DND-41 (cell line): ENCODE measurements around the gene ESRRA.

ENCODE experiments used
- EZH2 ChIP-seq: IDR thresholded peaks from 3 replicates; pipeline ENCODE4 v1.6.1; 2012; ENCODE audit warnings: borderline replicate concordance, low read depth, mild to moderate bottlenecking, moderate library complexity, low read length, inconsistent platforms; ENCODE audit not compliant: severe bottlenecking
- TF ChIP-seq, protein P1 (sequence below): IDR thresholded peaks from 2 replicates; pipeline ENCODE4 v1.5.1; 2012; ENCODE audit warnings: borderline replicate concordance, low read length, moderate library complexity, mild to moderate bottlenecking; ENCODE audit not compliant: poor library complexity, severe bottlenecking; ENCODE audit errors: extremely low read depth

DNA sequence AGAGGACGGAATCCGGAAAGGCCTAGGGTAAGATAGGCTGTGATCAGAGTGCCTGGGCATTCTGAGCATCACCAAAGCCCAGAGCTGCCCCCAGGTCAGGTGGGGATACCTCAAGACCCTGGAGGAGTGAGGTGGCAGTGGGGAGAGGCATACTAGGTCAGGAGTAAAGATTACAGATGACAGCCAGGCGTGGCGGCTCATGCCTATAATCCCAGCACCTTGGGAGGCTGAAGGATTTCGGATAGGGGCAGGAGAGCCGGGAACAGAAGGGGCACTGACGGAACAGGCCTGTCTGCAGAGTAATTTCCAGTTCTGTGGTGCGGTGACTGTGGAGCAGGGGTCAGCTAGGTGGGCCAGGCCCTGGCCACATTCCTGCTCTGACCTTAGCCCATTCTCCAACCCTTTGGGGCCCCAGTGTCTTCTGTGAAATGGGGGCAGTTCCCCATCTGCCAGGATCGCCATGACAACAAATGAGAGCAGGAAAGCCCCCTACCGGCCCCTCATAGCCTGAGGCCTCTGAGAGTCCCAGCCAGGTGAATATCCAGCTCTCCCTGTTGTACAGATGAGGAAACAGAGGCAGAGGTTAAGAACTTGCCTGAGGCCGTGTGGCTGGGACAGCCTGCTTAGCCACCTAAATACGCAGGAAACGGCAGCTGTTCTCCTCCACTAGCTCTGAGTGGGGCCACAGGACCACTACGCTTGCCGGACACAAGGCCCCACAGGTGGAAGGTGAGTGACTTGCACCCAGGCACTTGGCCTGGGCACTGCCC lies 30.1 kb upstream of the ESRRA start:
- TF ChIP-seq, protein P1, sequence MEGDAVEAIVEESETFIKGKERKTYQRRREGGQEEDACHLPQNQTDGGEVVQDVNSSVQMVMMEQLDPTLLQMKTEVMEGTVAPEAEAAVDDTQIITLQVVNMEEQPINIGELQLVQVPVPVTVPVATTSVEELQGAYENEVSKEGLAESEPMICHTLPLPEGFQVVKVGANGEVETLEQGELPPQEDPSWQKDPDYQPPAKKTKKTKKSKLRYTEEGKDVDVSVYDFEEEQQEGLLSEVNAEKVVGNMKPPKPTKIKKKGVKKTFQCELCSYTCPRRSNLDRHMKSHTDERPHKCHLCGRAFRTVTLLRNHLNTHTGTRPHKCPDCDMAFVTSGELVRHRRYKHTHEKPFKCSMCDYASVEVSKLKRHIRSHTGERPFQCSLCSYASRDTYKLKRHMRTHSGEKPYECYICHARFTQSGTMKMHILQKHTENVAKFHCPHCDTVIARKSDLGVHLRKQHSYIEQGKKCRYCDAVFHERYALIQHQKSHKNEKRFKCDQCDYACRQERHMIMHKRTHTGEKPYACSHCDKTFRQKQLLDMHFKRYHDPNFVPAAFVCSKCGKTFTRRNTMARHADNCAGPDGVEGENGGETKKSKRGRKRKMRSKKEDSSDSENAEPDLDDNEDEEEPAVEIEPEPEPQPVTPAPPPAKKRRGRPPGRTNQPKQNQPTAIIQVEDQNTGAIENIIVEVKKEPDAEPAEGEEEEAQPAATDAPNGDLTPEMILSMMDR, result no peak
- no peak for TF ChIP-seq EZH2
